Type B pancreatic cell (in vitro differentiated cells): ENCODE results near the gene ALS2CL. TPM values are rescaled to one million over a fixed set of nuclear protein-coding genes. Genes with fewer than 3 reads are reported as not detected.
A peak's percentile ranks its signal among the peaks of the same experiment; 100 is the strongest.

Experiments
- DNase-seq: peaks from one replicate; pipeline ENCODE4 v3.0.0; 2021; ENCODE audit warnings: mixed read lengths; ENCODE audit not compliant: unreplicated experiment; ENCODE audit errors: extremely low spot score
- H3K27ac Mint-ChIP-seq: 2 replicates; pipeline ENCODE4 v1.8.0; 2021; ENCODE audit warnings: mild to moderate bottlenecking, mixed read lengths
- H3K27me3 Mint-ChIP-seq: 2 replicates; pipeline ENCODE4 v1.8.0; 2021; ENCODE audit warnings: mixed read lengths
- H3K36me3 Mint-ChIP-seq: 2 replicates; pipeline ENCODE4 v1.8.0; 2021; ENCODE audit warnings: mixed read lengths
- H3K4me1 Mint-ChIP-seq: one replicate; pipeline ENCODE4 v1.8.0; 2021; ENCODE audit warnings: mixed read lengths; ENCODE audit not compliant: unreplicated experiment
- H3K4me3 Mint-ChIP-seq: 2 replicates; pipeline ENCODE4 v1.8.0; 2021; ENCODE audit warnings: mild to moderate bottlenecking, mixed read lengths
- H3K9me3 Mint-ChIP-seq: 2 replicates; pipeline ENCODE4 v1.8.0; 2021; ENCODE audit warnings: mixed read lengths
- total RNA-seq: library from RNA; stranded (reverse); gene quantifications from 2 replicates; pipeline ENCODE4 v1.2.1, GENCODE V29; 2021; ENCODE audit warnings: low replicate concordance
- TF ChIP-seq, protein P1 (sequence below): fragments of 200-600 bp; sonication (generic); conservative IDR thresholded peaks from 2 replicates; pipeline ENCODE4 v1.5.0; 2021; ENCODE audit warnings: antibody characterized with exemption, mild to moderate bottlenecking

ALS2CL gene
- total RNA-seq, 1 donor from 2014 or later, result 31.7 TPM

DNA sequence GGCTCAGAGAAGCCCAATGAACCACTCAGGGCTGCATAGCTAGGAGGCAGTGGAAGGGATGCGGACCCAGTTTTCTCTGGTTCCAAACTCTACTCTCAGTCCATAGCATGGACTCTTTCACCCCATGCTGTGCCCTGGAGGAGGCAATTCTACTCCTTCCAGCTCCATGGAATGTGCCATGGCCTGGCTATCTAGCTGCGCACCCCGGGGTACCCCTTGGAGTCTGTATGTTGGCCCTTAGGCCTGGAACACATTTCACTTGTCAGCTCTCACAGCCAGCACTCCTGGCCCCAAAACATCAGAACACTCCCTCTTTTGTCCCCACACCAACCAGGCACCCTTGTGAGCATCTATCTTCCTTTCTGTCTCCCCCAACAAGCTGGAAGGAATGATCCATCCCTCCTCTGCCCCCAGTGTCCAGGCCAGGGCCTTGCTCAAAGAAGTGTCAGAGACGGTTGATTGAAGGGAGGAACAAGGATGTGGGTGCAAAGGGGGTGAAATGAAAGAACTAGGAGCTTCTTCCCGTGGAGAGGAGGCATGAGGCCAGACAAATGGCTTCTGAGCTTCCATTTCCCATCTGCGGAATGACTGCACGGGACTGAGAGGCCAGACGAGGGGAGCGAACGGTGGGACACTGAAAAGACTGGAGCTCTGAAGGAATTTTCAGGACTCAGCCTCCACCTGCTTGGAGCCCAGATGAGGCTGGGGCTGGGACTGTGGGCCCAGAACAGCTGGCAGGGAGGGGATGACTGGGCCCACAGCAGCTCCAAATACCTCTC lies 21.4 kb upstream of the ALS2CL start:
- Mint-ChIP-seq H3K4me1 (no peaks in the 10 kb centered on the region), H3K4me3 (no peak overlapping the region), H3K27me3 (peaks cover 7% of the 10 kb centered on the region), H3K27ac (no peak overlapping the region), H3K9me3 (no peaks in the 10 kb centered on the region), H3K36me3 (no peaks in the 10 kb centered on the region)
- DNase-seq, result peak; percentile 39
- TF ChIP-seq, protein P1, sequence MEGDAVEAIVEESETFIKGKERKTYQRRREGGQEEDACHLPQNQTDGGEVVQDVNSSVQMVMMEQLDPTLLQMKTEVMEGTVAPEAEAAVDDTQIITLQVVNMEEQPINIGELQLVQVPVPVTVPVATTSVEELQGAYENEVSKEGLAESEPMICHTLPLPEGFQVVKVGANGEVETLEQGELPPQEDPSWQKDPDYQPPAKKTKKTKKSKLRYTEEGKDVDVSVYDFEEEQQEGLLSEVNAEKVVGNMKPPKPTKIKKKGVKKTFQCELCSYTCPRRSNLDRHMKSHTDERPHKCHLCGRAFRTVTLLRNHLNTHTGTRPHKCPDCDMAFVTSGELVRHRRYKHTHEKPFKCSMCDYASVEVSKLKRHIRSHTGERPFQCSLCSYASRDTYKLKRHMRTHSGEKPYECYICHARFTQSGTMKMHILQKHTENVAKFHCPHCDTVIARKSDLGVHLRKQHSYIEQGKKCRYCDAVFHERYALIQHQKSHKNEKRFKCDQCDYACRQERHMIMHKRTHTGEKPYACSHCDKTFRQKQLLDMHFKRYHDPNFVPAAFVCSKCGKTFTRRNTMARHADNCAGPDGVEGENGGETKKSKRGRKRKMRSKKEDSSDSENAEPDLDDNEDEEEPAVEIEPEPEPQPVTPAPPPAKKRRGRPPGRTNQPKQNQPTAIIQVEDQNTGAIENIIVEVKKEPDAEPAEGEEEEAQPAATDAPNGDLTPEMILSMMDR, result no peak

DNA sequence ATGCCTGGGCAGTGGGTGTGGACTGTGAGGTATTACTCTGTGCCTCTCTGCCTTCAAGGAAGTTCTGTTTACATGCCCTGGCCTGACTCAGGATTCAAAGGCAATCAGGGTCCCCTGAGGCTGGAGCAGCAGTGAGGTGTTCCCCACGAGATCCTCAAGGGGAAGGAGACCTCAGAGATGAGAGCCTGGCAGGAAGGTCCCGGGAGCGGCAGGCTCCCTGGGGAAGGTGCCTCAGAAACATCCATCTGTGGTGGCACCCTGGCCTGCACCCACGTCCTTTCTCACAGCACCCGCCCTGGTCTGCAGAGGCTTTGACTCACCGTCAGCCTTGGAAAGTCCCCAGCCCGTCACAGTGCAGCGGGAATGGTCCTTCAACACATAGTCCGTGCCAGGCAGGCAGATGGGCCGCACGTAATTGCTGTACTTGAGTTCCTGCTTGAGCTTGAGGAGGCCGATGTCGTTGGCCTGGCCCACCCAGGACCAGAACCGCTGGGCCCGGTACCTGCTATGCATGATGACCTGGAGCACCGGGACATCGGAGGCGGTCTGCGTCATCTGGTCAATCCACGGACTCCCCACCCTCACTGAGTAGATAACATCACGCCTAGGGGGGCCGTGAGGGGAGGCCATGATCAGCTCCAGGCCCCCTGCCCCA lies 20.5 kb upstream of the ALS2CL start:
- peak; percentile 55 for DNase-seq
- Mint-ChIP-seq H3K27ac (no peak overlapping the region), H3K36me3 (no peaks in the 10 kb centered on the region), H3K4me1 (no peaks in the 10 kb centered on the region), H3K9me3 (no peaks in the 10 kb centered on the region), H3K4me3 (no peak overlapping the region), H3K27me3 (peaks cover 7% of the 10 kb centered on the region)
- TF ChIP-seq, protein P1, result no peak

DNA sequence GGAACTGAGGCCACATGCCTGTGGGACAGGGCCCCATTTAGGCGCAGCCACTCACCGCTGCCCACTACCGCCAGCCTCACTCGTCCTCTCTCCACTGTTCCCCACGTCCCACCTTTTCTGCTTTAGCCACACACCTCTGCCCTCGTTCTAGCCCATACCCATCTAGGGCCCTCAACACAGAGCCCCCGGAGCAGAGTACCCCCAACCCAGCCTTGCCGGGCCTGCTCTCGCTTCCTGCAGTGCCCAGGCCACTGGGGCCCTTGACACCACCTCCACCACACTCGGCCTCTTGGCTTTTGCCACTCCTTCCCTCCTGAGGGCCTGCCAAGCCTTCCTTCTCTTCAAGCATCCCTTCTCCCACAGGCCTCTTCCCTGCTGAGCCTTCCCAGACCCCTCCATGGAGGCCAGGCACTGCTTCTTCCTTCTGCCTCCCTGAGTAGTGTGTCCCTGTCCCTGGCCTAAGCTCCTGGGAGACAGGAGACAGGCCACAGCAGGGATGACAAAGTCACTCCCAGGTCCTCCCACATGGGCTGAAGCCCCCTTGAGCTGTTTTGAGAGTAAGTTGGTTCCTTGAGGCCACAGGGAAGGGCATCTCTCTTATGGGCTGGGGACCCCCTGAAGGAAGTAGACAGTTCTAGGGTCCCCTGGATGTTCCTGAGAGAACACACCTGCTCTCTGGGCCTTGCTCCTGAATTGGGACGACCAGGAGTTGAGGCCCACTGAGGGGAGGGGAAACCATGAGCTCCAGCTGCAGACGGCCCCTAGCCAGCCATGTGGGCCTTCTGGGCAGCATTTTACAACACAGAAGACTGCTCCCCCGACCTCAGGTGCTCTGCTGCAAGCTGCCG lies 19.8 kb upstream of the ALS2CL start:
- no peaks in the 10 kb centered on the region for H3K4me1 Mint-ChIP-seq
- no peak overlapping the region for H3K27ac Mint-ChIP-seq
- H3K27me3 Mint-ChIP-seq, result peaks cover 7% of the 10 kb centered on the region
- no peaks in the 10 kb centered on the region for H3K9me3 Mint-ChIP-seq
- no peak overlapping the region for H3K4me3 Mint-ChIP-seq
- DNase-seq, result no peak
- TF ChIP-seq, protein P1, result no peak
- no peaks in the 10 kb centered on the region for H3K36me3 Mint-ChIP-seq

DNA sequence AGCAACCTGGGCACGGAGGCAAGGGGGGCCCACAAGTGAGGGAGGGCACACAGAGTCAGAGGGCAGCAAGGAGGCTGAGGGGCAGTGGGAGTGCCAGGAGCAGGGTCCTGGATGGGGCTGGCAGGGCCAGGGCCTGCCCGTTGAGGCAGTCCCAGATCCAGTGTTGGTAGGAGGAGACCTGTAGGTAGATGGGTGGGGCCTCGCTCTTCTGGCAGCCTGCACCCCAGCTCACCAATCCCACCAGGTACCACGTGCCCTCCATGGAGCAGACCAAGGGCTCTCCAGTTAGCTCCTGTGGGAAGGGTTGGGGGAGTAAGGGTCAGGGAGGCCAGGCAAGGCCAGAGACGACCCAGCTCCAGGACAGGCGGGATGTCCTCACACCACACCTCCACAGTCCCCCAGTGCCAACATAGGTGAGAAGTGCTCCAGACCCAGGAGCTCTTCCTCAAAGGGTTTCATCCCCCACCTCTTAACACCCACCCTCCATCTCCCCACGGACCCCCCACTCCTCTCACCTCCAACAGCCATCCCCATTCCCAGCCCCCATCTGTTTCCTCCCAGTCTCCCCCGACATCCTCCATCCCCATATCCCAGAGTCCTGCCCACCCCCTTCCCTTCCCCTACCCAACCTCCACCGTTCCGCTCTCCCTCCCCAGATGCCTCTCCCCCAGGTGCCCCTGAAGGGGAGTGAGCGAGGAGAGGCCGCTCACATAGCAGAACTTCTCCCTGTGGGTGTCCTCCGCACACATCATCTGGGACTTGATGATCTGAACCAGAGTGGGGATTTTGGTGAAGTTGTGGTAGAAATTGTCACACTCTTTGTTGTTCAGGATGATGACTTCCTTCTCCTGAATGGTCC lies 18.9 kb upstream of the ALS2CL start:
- Mint-ChIP-seq H3K9me3 (no peaks in the 10 kb centered on the region), H3K27me3 (peaks cover 7% of the 10 kb centered on the region), H3K4me3 (no peak overlapping the region), H3K4me1 (no peaks in the 10 kb centered on the region), H3K27ac (no peak overlapping the region), H3K36me3 (no peaks in the 10 kb centered on the region)
- TF ChIP-seq, protein P1, result no peak
- no peak for DNase-seq

DNA sequence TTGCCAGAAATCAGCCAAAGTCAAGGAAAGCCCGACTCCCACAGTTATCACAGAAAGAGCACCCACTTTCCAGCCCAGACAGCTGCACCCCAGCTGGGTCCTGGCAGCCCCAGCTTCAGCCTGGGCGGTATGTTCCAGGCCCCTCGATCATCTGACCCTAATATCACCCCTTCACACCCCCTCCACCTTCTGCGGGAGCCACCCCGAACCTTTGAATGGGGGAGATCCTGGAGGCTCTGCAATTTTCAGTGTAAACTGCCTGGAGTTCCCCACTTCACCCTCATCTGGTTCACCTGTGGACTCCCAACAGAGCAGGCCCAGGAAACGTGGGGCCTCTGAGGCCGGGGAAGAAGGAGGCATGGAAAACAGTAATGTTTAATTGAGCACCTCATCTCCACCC lies 18.3 kb upstream of the ALS2CL start:
- Mint-ChIP-seq H3K4me3 (no peak overlapping the region), H3K4me1 (peaks cover 3% of the 10 kb centered on the region), H3K27me3 (peaks cover 7% of the 10 kb centered on the region), H3K9me3 (no peaks in the 10 kb centered on the region), H3K36me3 (no peaks in the 10 kb centered on the region), H3K27ac (no peak overlapping the region)
- DNase-seq, result no peak
- TF ChIP-seq, protein P1, result no peak
